ENCODE results near the gene ASAP2.

Gene ASAP2

DNA sequence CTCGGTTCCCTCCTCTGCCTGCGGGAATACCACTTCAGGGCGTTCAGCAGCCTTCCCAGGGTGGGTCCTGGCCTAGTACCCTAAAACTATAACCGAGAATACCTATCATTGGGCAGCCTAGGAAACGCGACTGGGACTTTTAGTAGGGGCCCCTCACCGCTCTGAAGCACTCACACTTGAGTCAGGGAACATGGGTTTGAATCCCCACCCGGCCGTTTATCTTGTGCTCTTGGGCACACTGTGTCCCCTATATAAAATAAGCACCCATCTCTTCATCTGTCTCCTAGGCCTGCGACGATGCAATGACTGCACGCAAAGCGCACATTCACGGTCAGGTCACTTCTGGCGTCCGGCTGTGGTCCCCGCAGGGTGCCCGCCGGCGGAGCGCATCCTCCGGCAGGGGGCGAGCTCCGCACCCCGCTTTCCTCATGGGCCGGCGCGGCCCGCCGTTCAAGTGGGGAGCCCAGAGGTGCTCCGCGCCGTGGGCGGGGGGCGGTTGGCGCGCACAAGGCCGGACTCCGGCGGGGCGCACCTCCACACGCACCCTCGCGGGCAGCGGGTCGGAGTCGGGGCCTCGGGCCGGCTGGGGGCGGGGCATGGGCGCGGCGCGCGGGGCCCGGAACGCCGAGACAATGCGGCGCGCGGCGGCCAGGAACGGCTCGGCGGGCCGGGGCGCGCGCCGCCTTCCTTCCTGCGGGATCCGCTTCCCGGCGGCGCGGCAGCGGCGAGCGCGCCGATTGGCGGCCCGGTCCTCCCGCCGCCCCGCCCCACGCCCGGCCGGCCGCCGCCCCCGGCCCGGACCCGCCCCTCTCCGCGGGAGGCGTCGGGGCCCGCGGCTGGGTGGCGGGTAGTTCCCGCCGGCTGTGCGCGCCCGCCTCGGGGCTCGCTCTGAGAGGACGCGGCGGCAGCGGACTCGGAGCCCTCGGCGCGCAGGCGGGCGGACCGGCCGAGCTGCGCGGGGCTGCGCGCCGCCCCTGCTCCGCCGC is at the start of gene ASAP2:
ASAP2 (plus strand) TSS at position 850 of the 986 bp plus-strand sequence. CDS start 293 bp downstream, outside the sequence.
- peak in 1 of 3 experiments; percentile 20 for DNase-seq (ENCODE audit: low read depth in 3 of 3)

DNA sequence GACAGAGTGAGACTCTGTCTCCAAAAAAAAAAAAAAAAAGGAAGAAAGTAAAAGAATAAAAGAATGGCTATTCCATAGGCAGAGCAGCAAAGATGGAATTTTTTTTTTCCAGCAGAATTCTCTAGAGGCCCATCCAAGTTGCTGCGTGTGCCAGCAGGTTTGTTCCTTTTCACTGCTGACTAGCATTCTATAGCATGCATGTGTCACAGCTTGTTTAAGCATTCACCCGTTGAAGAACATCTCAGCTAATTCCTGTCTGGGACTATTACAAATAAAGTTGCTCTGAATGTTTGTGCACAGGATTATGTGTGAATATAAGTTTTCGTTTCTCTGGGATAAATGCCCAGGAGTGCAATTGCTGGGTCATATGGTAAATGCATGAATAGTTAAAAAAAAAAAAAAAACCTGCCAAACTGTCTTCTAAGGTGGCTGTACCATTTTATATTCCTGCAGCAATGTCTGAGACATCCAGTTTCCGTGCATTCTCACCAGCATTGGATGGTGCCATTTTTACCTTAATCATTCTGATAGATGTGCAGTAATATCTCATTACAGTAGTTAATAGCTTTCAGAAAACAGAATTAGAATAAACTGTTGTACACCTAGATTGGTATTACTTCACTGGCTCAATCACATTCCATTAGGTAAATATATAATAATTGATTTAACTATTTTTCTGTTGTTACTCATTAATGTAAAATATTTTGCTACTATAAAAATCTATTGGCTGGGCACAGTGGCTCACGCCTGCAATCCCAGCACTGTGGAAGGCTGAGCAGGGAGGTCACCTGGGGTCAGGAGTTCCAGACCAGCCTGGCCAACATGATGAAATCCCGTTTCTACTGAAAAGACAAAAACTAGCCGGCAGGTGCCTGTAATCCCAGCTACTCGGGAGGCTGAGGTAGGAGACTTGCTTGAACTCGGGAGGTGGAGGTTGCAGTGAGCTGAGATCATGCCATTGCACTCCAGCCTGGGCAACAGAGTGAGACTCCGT is 47.5 kb upstream of the ASAP2 start:
- DNase-seq (ENCODE audit: low read depth in 3 of 3), result no peak

DNA sequence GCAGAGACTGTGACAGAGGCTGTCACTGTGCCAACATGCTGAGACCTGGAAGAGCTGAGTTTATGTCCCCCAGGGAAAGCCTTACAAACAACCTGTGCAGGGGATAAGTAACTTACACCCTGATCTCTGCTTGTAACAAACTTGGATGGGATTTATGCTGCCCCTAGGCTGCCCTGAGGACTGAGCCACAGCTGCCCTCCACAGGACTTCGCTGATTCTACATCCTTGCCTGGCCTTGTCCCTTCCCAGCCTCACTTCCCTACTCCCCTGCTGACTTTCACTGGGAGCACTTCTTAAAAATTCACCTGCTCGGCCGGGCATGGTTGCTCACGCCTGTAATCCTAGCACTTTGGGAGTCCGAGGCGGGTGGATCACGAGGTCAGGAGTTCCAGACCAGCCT is 45.9 kb upstream of the ASAP2 start:
- DNase-seq (ENCODE audit: low read depth in 3 of 3), result no peak

DNA sequence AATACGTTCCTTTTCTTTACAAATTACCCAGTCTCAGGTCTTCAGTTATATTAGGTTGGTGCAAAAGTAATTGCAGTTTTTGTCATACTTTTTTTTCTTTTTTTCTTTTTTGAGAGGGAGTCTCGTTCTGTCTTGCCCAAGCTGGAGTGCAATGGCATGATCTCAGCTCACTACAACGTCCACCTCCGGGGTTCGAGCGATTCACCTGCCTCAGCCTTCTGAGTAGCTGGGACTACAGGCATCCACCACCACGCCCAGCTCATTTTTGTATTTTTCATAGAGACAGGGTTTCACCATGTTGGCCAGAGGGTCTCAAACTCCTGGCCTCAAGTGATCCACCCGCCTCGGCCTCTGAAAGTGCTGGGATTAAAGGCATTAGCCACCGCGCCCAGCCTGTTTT is 43.8 kb upstream of the ASAP2 start:
- DNase-seq (ENCODE audit: low read depth in 3 of 3), result no peak

DNA sequence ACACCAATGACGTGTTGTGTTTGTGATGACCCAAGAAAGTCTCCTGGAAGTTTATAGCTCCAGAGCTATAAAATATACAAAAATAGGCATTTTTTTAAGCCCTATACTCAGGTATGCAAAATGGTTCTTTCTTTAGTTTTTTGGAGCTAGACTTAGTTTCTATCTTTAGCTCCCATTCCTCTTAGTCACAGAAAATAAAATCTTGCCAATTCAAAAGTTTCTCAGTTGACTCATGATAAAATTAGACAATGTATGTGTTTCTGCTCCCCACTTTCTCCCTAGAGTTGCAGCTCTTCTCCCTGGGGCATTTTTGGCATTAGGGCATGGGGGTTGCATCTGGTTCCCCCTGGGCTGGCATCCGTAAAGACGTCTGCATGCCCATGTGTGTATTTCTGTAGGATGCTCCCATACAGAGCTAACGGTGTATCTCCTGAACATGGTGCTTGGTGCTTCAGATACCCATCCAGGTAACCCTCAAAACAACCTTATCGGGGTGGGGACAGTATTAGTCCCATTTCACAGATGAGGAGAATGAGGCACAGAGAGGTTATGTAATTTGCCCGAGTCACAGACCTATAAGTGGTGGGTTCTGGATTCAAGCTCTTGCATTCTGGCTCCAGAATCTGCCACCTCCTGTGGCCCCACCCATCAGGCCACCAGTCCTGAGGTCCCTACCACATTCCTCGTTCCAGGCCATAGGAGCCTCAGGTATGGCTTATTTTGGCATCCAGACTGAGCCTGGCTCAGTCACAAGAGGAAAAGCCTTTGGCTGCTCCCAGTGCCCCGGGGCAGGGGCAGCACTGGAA is 43.1 kb upstream of the ASAP2 start:
- no peak for DNase-seq (ENCODE audit: low read depth in 3 of 3)

DNA sequence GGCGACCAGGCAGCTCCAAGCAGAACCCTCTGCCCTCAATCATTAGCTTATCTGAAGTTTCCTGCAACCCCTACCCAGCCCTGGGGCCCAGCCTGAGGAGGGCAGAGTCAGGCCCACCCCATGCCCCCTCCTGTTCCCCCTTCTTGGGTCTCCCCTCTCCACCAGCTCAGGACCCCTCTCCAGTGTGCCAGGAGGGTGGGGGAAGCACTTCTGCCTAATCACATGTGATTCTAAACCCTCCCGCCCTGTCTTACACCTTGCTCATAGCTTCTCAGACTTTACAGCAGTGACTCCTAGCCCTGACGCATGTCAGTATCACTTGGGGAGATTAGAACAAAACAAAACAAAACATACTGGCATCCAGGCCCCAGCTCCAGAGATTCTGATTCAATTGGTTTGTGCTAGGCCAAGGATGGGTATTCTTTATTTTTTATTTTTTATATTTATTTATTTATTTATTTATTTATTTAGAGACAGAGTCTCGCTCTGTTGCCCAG is 42.5 kb upstream of the ASAP2 start:
- no peak for DNase-seq (ENCODE audit: low read depth in 3 of 3)

DNA sequence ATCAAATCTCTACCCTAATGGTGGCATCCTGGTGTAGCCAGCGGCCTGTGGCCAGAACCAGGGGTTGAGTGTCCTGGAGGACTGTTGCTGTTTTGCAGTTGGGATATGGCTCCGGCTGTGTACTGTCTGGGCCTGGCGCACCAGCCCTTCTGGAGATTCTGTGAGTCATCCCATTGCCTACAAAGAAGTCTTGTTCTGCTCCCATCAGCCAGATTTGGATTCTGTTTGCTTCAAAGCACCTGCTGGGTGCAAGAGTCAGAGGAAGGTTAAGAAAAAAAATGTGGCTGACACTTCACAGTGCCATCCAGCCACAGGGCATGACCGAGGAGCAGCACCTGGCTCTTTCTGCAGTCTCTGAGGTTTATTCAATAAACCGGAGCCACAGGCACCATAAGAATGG is 41.0 kb upstream of the ASAP2 start:
- DNase-seq (ENCODE audit: low read depth in 3 of 3), result no peak

DNA sequence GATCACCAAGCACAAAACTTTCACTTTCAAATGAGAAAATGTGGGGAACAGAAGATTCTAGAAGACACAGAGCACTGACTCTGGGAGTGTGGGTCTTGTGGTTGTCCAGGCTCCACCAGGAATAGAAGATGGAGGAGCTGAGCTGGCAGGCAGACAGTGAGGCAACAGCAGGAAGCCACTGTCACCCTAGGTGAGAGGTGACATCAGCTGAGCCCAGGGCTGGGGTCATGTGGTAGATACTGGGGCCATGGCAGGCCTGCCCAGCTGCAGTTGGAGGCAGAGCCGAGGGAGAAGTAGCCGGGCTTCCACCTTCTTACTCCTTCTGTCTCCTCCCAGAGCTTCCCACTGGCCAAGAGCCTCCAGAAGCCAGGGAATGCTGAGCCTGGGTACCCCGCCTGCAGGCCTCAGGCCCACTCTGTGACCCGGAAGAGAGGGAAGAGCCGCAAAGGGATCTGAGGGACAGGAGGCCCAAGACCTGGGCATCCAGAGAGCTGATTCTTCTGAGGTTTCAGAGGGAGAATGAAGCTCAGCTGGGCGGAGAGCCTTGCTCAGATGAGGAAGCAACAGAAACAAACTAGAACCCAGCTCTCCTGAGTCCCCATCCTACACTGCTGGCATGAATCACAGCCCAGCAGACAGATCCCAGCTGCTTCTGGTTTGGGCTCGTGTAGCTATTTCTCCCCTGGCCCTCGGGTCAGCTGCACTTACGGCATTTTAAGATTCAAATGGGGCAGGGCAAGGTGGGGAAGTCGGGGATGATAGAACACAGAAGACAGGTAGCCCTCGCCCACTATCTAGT is 39.8 kb upstream of the ASAP2 start:
- no peak for DNase-seq (ENCODE audit: low read depth in 3 of 3)

DNA sequence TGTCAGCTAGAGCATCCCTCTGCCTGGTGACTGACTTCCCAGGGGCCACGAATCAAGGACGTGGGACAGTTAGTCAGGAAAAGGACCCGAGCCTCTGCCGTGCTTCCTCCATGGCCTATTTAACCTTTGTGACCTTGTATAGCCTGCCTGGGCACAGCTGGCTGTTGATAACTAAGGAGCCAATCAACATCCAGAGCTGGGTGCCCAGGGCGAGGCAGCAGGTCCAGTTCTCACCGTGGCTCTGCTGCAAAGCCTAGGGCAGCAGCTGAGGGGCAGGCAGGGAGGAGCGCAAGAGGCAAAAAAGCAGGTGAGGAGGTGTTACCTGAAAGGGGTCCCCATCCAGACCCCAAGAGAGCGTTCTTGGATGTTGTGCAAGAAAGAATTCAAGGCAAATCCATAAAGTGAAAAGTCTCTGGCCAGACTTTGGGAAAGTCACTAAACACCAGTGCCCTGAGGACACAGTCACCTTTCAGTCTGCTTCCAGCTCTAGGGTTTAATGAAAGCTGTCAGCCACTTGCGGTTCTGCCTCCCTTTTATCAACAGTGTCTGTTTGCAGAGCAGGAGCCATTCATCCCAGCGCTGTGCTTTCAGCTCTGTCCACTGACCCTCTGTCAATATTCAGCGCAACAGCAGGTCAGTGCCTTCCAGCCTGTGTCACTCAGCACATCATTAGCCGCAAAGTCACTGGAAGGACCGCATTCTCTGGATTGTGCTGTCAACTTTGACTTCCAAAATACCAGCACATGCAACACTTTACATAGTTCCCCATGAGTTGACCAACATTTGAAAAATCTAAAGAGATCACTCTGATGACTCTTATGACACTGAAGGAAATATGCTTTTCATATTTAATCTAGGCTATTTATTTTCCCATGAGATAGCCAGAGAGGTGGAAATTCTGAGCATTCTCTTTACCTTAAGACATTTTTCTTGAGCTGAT is 38.6 kb upstream of the ASAP2 start:
- no peak for DNase-seq (ENCODE audit: low read depth in 3 of 3)

DNA sequence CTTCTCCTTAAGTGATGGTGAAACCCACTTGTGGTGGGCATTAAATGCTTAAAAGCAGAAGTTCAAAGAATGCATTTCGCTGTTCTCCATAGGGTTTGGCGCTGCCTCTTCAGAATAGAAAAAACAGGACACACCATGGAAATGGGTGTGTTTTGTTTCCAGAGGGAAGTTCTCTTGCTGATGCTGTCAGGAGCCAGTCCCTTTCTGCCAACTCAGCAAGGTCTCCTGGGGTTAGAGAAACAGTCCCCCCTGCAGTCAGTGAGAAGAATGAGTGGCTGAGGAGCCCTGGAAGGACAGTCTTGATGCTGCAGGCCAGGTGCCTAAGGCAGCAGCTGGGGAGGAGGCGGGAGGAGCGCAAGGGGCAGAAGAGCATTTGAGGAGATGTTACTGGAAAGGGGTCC is 37.8 kb upstream of the ASAP2 start:
- DNase-seq (ENCODE audit: low read depth in 3 of 3), result no peak

DNA sequence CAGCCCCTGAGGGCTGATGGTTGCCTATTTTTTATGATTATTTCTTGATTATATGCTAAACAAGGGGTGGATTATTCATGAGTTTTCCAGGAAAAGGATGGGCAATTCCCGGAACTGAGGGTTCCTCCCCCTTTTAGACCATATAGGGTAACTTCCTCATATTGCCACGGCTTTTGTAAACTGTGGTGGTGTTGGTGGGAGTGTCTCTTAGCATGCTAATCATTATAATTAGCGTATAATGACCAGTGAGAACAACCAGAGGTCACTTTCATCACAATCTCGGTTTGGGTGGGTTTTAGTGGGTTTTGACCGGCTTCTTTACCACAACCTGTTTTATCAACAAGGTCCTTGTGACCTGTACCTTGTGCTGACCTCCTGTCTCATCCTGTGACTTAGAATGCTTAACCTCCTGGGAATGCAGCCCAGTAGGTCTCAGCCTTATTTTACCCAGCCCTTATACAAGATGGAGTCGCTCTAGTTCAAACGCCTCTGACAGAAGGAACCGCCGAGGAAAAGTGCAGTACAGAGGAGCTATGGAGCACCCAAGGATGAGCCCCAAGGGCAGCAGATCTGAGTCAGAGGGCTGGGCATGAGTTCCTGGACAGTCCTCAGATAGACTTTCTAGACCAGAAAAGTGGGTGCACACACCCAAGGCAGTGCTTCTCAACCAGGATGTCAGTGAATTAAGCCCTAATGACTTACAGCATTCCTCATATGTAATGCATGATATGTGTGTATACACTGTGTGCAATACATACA is 37.1 kb upstream of the ASAP2 start:
- no peak for DNase-seq (ENCODE audit: low read depth in 3 of 3)

DNA sequence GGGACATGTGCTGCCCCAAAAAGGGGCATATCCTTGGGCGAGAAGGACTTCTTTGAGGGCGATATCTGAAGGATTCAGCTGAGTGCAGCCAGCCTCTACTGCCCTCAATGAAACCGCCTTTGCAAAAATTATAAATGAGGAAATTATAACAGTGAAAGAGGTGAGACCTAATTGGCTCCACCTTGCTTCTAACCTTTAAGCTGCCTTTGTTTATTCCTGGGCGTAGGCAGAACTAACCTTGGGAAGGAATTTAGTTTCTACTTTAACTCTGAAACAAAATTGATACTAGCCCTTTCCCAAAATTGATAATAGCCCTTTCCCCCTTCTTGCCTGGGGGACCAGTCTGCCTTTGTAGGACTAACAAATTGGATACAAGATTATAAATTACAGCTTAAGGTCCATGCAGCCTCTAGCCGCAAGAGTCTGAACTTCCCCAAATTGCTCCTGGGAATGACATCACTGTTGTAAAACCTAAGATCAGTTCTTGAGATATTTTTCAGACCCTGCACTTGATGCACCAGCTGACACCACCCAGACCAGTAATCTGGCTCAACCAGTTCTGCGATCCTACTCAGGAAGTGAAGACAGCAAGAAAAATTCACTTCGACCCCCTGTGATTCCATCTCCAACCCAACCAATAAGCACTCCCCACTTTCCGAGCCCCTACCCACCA is 36.0 kb upstream of the ASAP2 start:
- DNase-seq (ENCODE audit: low read depth in 3 of 3), result no peak

DNA sequence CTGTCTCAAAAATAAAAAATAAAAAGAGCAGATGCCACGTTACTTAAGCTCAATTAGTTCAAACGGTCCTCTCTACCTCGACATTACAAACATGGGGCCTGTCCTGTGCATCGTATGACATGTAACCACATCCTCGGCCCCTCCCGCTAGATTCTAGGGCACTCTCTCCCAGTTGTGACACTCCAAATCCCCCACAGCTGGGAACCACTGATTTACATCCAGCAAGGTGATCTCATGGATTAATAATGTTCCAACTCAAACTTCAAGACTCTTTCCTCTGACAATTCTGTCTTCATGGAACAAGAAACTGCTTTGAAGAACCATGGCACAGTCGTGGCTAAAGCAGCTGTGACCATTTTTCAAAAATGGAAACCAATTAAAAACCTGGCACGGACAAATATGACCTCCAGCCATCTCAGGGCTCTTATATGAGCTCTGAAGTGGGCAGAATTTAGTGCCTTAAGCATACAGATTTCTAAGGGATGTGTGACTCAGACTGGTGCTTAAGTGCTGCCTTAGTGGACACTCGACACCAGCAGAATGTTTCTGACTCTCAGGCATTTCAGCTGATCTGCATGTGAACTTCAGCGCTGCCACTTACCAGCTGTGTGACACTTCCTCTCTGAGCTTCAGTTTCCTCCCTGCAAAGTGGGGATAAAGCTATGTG is 31.7 kb upstream of the ASAP2 start:
- no peak for DNase-seq (ENCODE audit: low read depth in 3 of 3)

DNA sequence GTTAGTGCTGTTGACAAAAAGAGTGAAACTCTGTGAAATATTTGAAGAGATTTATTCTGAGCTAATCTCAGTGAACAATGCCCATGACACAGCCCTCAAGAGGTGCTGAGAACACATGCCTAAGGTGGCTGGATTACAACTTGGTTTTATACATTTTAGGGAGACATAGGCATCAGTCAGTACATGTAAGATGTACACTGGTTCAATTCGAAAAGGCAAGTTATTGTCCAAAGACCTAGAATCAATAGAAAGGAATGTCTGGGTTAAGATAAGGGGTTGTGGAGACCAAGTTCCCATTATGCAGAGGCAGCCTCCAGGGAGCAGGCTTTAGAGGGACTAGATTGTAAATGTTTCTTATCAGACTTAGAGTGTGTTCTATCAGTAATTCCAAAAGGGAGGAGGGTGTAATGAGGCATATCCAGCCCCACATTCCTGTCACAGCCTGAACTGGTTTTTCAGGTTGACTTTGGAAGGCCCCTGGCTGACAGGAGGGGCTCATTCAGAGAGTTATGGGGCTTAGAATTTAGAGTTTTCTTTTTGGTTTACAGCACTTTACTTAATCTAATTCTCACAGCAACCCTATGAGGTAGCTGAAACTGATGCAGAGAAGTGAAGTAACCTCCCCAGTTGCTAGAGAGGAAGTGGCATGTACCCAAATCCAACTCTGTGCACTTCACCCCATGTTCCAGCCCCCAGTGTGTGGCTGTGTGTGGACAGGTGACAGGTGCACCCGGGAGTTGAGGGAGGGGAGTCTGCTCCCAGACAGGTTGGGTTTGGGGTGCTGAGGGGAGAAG is 28.3 kb upstream of the ASAP2 start:
- no peak for DNase-seq (ENCODE audit: low read depth in 3 of 3)

DNA sequence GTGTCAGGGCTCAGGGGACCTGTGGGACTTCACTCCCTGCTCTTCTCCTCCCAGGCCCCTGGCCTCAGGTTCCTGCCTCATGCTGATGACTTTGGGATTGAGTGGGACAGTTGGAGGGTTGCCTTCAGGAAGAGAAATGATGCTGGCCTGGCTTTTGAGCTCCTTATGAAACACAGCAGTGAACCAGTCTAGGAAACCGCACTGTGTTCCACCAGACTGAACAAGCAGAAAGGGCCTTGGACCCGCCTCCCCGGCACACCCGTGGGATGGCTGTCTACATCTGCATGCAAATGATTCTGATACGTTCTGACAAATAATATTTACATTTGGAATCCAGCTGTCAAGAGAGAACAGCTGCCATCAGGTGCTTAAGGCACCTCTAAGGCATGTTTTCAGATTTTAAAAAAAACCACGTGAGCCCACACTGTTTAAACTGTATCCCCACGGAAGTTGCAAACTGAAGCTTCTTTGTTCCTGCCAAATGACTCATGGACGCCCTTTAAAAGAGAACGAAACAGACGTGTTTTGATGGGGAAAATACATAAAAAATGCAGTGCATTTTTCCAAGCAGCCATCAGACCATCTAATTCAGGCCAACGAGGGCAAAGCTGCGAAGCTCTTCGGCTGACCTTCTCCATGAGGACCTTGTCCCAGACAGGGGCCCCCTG is 27.6 kb upstream of the ASAP2 start:
- DNase-seq (ENCODE audit: low read depth in 3 of 3), result no peak

DNA sequence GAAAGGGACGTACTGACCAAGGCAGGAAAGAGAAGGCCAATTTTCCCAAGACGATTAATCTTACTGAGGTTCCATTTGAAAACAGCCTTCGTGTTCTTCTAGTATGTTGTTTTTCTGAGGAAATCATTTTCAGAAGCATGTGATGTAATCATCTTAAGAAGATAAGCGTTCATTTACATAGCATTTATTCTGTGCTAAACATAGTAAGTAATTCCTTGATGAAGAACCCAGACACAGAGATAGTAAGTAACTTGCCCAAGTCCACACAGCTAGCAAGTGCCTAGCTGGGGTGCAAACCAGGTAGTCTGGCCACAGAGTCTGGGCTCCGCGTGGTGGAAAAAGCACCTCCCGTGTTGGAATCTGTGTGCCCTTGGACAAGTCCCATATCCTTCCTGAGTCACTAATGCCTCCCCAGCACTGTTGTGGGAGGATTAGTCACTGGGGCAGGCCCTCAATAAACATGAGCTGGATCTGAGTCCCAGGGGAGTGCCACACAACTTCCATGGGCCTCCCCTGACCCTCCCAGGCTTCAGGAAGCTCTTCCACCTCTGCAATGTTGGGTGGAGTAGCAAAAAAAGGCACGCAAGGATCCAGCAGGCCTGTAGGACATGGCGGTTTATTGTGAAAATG is 26.9 kb upstream of the ASAP2 start:
- no peak for DNase-seq (ENCODE audit: low read depth in 3 of 3)

All from stimulated activated CD4-positive, alpha-beta T cell treated with anti-CD3 and anti-CD28 coated beads, TNF-alpha, amount 100 ng/mL, for 4 hours (primary cell).